Measurements from ENCODE around the gene TMEM185B. TPM values are rescaled to one million over a fixed set of nuclear protein-coding genes. Genes with fewer than 3 reads are reported as not detected.
A peak's percentile ranks its signal among the peaks of the same experiment; 100 is the strongest.

TMEM185B gene
- total and polyA plus RNA-seq, 2 donors (not counting 1 experiment from before 2014, with no cell fraction given): 25.9 to 28.8 TPM

- H4K20me1 ChIP-seq (ENCODE audit: control insufficient read depth, extremely low read depth, insufficient read depth, low read length): no peaks in the 10 kb centered on the region
- H3K4me3 ChIP-seq (replicated peaks in 1 of 4; ENCODE audit: control extremely low read depth in 1 of 4, insufficient read depth in 1 of 4, low read depth in 3 of 4, low read length in 4 of 4): peak within 1 kb of the TSS; percentile 84 to 98 (median 92)
- no peaks in the 10 kb centered on the region for H3K9me3 ChIP-seq (ENCODE audit: control insufficient read depth, insufficient read depth, low read depth, low read length)
- no peaks in the 10 kb centered on the region for H3K36me3 ChIP-seq (ENCODE audit: control insufficient read depth, insufficient read depth, low read length)
- H2AFZ ChIP-seq (ENCODE audit: low read length): peak within 1 kb of the TSS; percentile 90
- peak within 1 kb of the TSS; percentile 75 for H3K27ac ChIP-seq (ENCODE audit: insufficient read depth, low read length)
- H3K79me2 ChIP-seq (ENCODE audit: control insufficient read depth, insufficient read depth, low read length): peaks cover 38% of the 10 kb centered on the region
- peak within 1 kb of the TSS; percentile 93 for H3K4me2 ChIP-seq (ENCODE audit: extremely low read depth, insufficient read depth, low read length)
- no peaks in the 10 kb centered on the region for H3K4me1 ChIP-seq (ENCODE audit: control insufficient read depth, extremely low read depth, insufficient read depth, low read length)
- H3K27me3 ChIP-seq (ENCODE audit: control insufficient read depth, insufficient read depth, low read length): peaks cover 9% of the 10 kb centered on the region
- no peak for TF ChIP-seq EZH2 (IDR thresholded peaks at IDR 0.05; ENCODE audit: low read length, missing control alignments)
- TF ChIP-seq CTCF (conservative IDR thresholded peaks at IDR 0.05 in 1 of 2, IDR thresholded peaks at IDR 0.05 in 1 of 2; ENCODE audit: low read depth in 1 of 2, low read length in 2 of 2): no peak
- peak within 1 kb of the TSS; percentile 87 for H3K9ac ChIP-seq (ENCODE audit: insufficient read depth, low read length)
- DNase-seq (ENCODE audit: low read depth in 2 of 2): peak; percentile 98
Observed at GRCh38 chr2:120252225-120253020, 29.2 kb upstream of the TMEM185B start, which contains the start of gene RALB. RALB (plus strand) TSS chr2:120252852; CDS start chr2:120278665, 25,813 bp downstream.

GRCh38 chr2:120251880-120252224, 28.7 kb upstream of the TMEM185B start:
- H3K36me3 ChIP-seq (ENCODE audit: control insufficient read depth, insufficient read depth, low read length): no peaks in the 10 kb centered on the region
- DNase-seq (ENCODE audit: low read depth in 2 of 2): no peak
- H4K20me1 ChIP-seq (ENCODE audit: control insufficient read depth, extremely low read depth, insufficient read depth, low read length): no peaks in the 10 kb centered on the region
- H3K4me2 ChIP-seq (ENCODE audit: extremely low read depth, insufficient read depth, low read length): peak overlapping the region; percentile 93
- no peaks in the 10 kb centered on the region for H3K9me3 ChIP-seq (ENCODE audit: control insufficient read depth, insufficient read depth, low read depth, low read length)
- H3K4me3 ChIP-seq (replicated peaks in 1 of 4; ENCODE audit: control extremely low read depth in 1 of 4, insufficient read depth in 1 of 4, low read depth in 3 of 4, low read length in 4 of 4): peak overlapping the region; percentile 73 to 98 (median 75)
- peak overlapping the region; percentile 38 for H3K9ac ChIP-seq (ENCODE audit: insufficient read depth, low read length)
- peak overlapping the region; percentile 90 for H2AFZ ChIP-seq (ENCODE audit: low read length)
- TF ChIP-seq CTCF (conservative IDR thresholded peaks at IDR 0.05 in 1 of 2, IDR thresholded peaks at IDR 0.05 in 1 of 2; ENCODE audit: low read depth in 1 of 2, low read length in 2 of 2) (no peak), EZH2 (IDR thresholded peaks at IDR 0.05; ENCODE audit: low read length, missing control alignments) (no peak)
- H3K27ac ChIP-seq (ENCODE audit: insufficient read depth, low read length): no peak overlapping the region
- H3K4me1 ChIP-seq (ENCODE audit: control insufficient read depth, extremely low read depth, insufficient read depth, low read length): no peaks in the 10 kb centered on the region
- peaks cover 9% of the 10 kb centered on the region for H3K27me3 ChIP-seq (ENCODE audit: control insufficient read depth, insufficient read depth, low read length)
- H3K79me2 ChIP-seq (ENCODE audit: control insufficient read depth, insufficient read depth, low read length): peaks cover 34% of the 10 kb centered on the region

- no peaks in the 10 kb centered on the region for H4K20me1 ChIP-seq (ENCODE audit: control insufficient read depth, extremely low read depth, insufficient read depth, low read length)
- H2AFZ ChIP-seq (ENCODE audit: low read length): no peak overlapping the region
- peaks cover 28% of the 10 kb centered on the region for H3K79me2 ChIP-seq (ENCODE audit: control insufficient read depth, insufficient read depth, low read length)
- H3K4me1 ChIP-seq (ENCODE audit: control insufficient read depth, extremely low read depth, insufficient read depth, low read length): no peaks in the 10 kb centered on the region
- peaks cover 9% of the 10 kb centered on the region for H3K27me3 ChIP-seq (ENCODE audit: control insufficient read depth, insufficient read depth, low read length)
- H3K9ac ChIP-seq (ENCODE audit: insufficient read depth, low read length): no peak overlapping the region
- no peak for TF ChIP-seq EZH2 (IDR thresholded peaks at IDR 0.05; ENCODE audit: low read length, missing control alignments)
- no peak for TF ChIP-seq CTCF (conservative IDR thresholded peaks at IDR 0.05 in 1 of 2, IDR thresholded peaks at IDR 0.05 in 1 of 2; ENCODE audit: low read depth in 1 of 2, low read length in 2 of 2)
- DNase-seq (ENCODE audit: low read depth in 2 of 2): no peak
- no peaks in the 10 kb centered on the region for H3K9me3 ChIP-seq (ENCODE audit: control insufficient read depth, insufficient read depth, low read depth, low read length)
- H3K4me2 ChIP-seq (ENCODE audit: extremely low read depth, insufficient read depth, low read length): no peak overlapping the region
- H3K36me3 ChIP-seq (ENCODE audit: control insufficient read depth, insufficient read depth, low read length): no peaks in the 10 kb centered on the region
- H3K27ac ChIP-seq (ENCODE audit: insufficient read depth, low read length): no peak overlapping the region
- no peak overlapping the region for H3K4me3 ChIP-seq (replicated peaks in 1 of 4; ENCODE audit: control extremely low read depth in 1 of 4, insufficient read depth in 1 of 4, low read depth in 3 of 4, low read length in 4 of 4)
Observed at GRCh38 chr2:120251078-120251477, 27.9 kb upstream of the TMEM185B start.

All from fibroblast of lung (primary cell).